Measurements from ENCODE around the gene PPP1R3F.

The PPP1R3F gene

GRCh38 chrX:49250066-49250465 is 19.5 kb upstream of the PPP1R3F start:
- no peak for DNase-seq (ENCODE audit: low read depth)

- DNase-seq (ENCODE audit: low read depth): no peak
Observed at GRCh38 chrX:49250578-49250977, 19.0 kb upstream of the PPP1R3F start.

GRCh38 chrX:49251325-49251724 is 18.3 kb upstream of the PPP1R3F start:
- no peak for DNase-seq (ENCODE audit: low read depth)

GRCh38 chrX:49254639-49255038 is 15.0 kb upstream of the PPP1R3F start:
- DNase-seq (ENCODE audit: low read depth): no peak

- no peak for DNase-seq (ENCODE audit: low read depth)
Observed at GRCh38 chrX:49256268-49256995, 13.2 kb upstream of the PPP1R3F start.

- DNase-seq (ENCODE audit: low read depth): no peak
Observed at GRCh38 chrX:49257074-49257790, 12.4 kb upstream of the PPP1R3F start.

- DNase-seq (ENCODE audit: low read depth): no peak
Observed at GRCh38 chrX:49257846-49258748, 11.5 kb upstream of the PPP1R3F start.

GRCh38 chrX:49258749-49259124 is 10.9 kb upstream of the PPP1R3F start:
- no peak for DNase-seq (ENCODE audit: low read depth)

- DNase-seq (ENCODE audit: low read depth): no peak
Observed at GRCh38 chrX:49260221-49260985, 9.2 kb upstream of the PPP1R3F start.

- no peak for DNase-seq (ENCODE audit: low read depth)
Observed at GRCh38 chrX:49262603-49263002, 7.0 kb upstream of the PPP1R3F start.

GRCh38 chrX:49263631-49264030 is 6.0 kb upstream of the PPP1R3F start:
- DNase-seq (ENCODE audit: low read depth): no peak

- no peak for DNase-seq (ENCODE audit: low read depth)
Observed at GRCh38 chrX:49264460-49264859, 5.1 kb upstream of the PPP1R3F start, which contains the start of gene FOXP3. Gene FOXP3, minus strand, starts transcription at chrX:49264710. Its CDS starts 6,205 bp downstream, at chrX:49258505.

- DNase-seq (ENCODE audit: low read depth): no peak
Observed at GRCh38 chrX:49266523-49267445, 2.8 kb upstream of the PPP1R3F start.

GRCh38 chrX:49268702-49269009 is 937 bp upstream of the PPP1R3F start:
- no peak for DNase-seq (ENCODE audit: low read depth)

GRCh38 chrX:49269010-49269766 is 405 bp upstream of the PPP1R3F start:
- DNase-seq (ENCODE audit: low read depth): peak; percentile 83

GRCh38 chrX:49270249-49270921 is 792 bp downstream of the PPP1R3F start:
- no peak for DNase-seq (ENCODE audit: low read depth)

GRCh38 chrX:49271341-49271740 is 1.7 kb downstream of the PPP1R3F start:
- DNase-seq (ENCODE audit: low read depth): no peak

GRCh38 chrX:49272421-49272820 is 2.8 kb downstream of the PPP1R3F start:
- no peak for DNase-seq (ENCODE audit: low read depth)

- no peak for DNase-seq (ENCODE audit: low read depth)
Observed at GRCh38 chrX:49273181-49273727, 3.7 kb downstream of the PPP1R3F start.
